GM21737 (cell line): ENCODE measurements around the gene WNK2.

Experiments used
- ATAC-seq: cut with Tn5 transposase; IDR thresholded peaks from one replicate; pipeline ENCODE4 v1.9.1; 2021; ENCODE audit warnings: mild to moderate bottlenecking, moderate library complexity; ENCODE audit not compliant: unreplicated experiment

The WNK2 gene

DNA sequence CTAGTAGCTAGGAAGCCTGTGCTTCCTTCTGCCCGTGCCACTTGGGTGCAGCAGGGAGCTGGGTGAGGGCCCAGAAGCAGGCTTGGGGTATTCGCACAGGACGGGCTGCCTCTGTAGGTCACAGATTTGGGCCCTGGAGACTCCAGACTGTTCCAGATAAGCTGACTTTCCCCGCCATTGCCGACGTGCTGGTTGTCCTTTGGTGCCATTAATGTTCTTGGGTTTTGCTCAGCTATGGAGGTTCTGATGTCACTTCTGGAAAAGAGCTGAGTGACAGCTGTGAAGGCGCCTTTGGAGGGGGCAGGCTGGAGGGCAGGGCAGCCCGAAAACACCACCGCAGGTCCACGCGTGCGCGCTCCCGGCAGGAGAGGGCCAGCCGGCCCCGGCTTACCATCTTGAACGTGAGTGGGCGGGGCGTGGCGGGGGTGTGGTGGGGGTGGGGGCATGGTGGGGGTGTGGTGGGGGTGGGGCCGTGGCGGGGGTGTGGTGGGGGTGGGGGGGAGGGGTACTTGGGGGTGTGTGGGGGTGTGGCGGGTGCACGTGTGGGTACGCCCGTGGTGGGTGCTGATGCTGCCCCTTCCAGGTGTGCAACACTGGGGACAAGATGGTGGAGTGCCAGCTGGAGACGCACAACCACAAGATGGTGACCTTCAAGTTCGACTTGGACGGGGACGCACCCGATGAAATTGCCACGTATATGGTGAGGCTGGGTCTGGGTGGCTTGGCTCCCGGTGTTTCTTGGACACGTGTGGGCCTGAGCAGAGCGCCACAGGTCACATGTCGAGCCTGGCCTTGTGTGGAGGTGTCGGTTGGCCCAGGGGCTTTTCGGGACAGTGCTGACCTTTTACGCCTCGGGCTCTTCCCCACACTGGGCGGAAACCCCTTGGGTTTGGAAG, 79.6 kb downstream of the WNK2 start:
- ATAC-seq: no peak

- no peak for ATAC-seq
Observed at GRCh38 chr9:93264338-93265125, 80.6 kb downstream of the WNK2 start.

DNA sequence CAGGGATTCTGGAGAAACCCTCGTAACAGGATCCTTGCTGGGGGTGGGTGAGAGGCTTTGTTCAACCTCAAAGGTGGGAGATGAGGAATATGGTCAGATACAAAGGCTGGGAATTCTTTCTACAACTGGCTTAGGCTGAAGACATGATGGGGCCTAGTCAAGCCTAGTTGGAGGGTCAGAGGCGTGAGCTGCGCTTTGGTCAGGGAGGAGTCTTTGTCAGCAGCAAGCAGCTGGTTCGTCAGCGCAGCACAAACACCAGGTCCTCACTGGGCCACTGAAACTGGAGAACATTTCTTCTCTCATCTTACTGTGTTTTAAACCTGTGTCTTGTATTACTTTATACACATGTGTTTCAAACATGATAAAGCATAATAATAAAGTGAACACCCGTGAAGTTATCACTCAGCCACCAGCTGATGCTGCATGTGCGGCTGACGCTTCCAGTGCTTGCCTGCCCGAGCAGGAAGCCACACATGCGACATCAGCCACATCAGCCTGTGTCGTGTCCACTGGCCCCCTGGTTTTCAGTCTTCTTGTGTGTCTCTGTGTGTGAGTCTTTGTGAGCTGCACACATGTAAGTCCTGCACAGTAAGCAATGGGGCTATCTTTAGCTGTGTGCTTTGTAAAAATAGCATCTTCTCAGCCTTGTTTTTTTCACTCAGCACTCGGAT, 81.5 kb downstream of the WNK2 start:
- no peak for ATAC-seq

DNA sequence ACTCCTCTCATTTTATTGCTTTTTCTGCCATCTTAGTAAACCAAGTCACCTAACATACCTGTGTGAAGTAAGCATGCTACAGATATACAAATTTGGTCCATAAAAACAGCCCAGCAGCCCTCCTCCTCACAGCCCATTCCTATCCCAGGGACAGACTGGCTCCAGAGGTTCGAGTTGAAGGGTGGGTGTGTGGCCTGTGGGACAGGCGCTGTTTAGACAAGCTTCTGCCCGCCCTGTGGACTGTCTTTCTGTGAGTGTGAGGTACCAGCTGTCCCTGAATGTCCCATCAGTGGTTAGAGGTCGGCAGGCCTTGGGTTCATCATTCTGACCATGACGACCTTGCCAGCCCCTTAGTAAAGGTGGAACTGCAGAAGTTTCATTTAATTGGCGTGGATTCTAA, 82.0 kb downstream of the WNK2 start:
- ATAC-seq: no peak

DNA sequence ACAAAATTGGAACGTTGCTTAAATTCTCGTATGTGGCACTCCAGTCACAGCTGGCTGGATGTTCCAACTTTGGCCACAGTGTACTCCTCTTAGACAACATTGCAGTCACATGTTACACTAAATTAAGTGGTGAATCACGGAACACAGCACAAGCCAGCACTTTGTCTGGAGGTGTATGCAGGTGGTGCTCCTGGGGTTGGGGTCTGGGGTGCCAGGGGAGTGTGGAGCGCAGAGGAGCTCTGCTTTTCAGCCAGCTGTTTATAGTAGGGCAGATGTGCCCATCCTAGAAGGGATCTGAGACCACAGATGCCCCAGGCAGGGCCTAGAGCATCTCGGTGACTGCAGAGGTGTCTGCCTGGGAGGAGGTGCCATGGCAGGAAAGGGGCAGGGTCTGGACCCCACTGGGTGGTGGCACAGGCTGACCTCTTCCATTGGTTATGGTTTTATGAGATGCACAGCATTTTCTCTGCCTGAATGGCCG, 82.6 kb downstream of the WNK2 start:
- ATAC-seq: no peak

- ATAC-seq: no peak
Observed at GRCh38 chr9:93267091-93267541, 83.2 kb downstream of the WNK2 start.

DNA sequence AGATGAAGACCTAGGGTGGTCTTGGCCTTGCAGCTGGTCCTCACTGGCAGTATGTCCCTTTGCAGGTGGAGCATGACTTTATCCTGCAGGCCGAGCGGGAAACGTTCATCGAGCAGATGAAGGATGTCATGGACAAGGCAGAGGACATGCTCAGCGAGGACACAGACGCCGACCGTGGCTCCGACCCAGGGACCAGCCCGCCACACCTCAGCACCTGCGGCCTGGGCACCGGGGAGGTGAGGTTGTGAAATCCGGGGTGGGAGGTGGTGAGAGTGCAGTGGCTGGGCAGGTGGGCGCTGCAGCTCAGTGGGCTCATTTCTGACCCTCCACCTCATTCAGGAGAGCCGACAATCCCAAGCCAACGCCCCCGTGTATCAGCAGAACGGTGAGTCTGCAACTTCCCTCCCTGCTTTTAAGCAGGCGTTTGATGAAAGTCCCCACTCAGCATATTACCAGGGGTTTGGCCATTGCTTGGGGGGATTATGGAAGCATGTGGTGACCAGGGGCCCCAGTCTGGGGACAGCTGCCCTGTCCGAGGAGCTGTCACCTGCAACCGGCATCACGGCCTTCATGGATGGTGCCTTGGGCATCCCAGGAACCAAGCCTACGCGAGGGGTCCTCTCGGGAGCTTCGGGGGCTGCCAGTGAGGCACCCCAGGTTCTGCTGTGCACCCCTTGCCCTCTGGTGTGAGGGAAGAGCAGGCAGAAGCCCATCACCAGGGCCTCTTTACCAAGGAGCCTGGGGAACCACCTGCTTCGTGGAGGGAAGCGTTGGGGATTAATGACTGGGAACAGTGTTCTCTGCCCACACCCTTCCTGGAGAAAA, 84.0 kb downstream of the WNK2 start:
- ATAC-seq: no peak

GRCh38 chr9:93268551-93269314, 84.8 kb downstream of the WNK2 start:
- no peak for ATAC-seq

DNA sequence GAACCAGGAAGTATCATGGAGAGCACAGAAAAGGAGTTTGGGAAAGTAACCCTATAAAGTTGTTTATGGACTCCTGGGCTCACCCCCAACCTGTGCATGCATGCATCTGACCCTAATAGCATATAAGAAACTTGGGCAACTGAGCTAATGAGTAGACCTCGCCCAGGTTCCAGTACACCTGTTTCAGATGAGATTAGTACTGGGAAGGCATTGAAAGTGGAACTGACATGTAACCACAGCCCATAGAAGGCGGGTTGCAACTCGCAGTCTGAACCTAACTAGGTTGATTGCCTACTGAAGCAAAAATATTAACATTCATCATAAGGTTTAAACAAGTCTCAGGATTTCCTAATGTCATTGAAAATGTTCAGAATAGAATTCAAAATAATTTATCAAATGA, 87.0 kb downstream of the WNK2 start:
- no peak for ATAC-seq

DNA sequence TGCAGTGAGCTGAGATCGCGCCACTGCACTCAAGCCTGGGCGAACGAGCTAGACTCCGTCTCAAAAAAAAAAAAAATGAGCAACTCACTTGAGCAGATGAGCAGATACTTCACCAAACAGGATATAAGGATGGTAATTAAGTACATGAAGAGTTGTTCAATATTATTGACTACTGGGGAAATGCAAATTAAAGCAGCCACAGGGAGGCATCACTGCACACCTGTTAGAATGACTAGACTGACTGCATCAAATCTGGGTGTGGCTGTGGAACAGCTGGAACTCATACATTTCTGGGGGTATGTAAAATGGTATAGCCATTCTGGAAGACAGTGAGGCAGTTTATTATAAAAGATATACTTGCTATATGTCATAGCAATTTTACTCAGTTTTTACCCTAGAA, 93.0 kb downstream of the WNK2 start:
- no peak for ATAC-seq

DNA sequence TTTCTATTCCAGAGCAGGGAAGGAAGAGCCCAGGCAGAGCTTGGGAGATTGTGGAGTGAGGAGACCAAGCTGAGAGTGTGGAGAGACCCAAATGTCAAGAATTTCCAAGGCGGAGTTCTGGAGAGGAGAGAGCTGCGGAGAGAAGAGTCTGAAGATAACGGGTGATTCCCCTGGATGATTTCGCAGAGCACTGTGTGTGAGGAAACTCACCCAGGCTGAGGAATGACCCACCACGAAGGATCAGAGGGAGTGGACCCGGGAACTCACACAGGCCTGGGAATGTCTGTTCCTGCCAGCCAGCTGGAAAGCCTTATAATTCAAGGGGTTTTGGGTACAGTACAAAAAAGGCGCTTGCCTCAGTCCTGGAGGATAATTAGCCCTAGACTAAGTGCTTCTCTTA, 94.2 kb downstream of the WNK2 start:
- ATAC-seq: no peak

DNA sequence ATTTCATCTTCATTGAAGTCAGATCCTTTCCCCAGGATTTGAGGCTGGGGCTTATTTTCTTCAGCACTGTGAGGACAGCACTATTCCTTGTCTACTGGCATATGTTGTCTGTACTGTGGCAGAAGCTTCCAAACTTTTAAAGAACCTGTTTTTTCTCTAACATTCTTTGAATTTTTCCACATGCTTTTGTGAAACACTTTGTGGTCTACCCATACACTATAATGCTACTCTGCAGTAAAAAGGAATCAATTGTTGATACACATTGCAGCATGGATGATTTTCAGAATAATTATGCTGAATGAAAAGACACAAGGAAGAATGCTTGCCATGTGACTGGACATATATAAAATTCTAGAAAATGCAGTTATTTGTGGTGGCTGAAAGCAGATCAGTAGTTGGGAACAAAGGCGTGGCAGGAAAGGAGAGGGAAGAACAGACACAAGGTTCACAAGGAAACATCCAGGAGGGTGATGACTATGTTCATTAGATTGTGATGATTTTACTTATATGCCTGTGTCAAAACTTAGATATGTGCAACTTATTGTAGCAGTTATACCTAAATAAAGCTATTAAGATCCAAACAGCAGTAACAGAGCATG, 96.8 kb downstream of the WNK2 start:
- ATAC-seq: no peak

DNA sequence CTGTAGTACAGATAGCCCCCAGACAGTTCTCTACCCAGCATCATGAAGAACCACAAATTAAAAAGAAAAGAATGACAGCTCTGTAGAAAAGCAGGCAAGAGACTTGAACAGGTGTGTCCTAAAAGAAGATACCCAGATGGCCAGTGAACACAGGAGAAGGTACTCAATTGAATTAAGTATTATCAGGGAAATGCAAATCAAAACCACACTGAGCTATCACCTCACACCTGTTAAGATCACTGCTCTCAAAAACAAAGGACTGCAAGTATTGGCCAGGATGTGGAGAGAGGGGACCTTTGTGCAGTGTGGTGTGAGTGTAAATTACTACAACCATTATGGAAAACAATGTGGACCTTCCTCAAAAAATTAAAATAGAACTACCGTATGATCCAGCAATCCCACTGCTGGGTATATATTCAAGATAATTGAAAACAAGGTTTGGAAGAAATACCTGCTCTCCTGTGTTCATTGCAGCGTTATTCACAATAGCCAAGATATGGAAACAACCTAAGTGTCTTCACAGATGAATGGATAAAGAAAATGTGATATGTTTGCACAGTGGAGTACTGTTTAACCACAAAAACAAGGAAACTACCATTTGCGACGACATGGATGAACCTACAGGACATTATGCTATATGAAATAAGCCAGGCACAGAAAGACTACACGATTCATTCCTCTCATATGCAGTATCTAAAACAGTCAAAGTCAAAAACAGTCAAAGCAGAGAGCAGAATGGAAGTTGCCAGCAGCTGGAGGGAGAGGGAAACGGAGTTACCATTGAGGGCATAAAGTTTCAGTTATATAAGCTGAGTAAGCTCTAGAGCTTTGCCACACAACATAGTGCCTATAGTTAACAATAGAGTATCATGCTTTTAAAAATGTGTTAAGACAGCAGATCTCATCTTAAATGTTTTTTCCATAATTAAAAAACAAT, 102.6 kb downstream of the WNK2 start:
- ATAC-seq: no peak

DNA sequence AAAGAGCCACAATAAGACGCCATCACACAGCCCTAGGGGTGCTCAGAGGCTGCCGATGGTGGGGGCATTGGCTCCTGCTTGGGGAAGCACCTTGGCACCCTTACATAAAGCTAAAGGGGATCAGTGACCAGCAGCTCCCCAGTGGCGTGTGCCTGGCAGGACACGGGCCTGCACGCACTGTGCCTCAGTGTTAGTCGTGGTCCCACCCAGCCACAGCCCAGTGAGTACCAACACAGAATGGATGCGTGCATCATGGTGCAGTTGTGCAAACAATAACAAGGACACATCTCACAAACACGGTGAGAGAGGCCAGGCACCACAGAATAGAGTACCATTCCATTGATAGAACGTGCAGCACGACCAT, 103.2 kb downstream of the WNK2 start:
- no peak for ATAC-seq

- no peak for ATAC-seq
Observed at GRCh38 chr9:93287593-93287992, 103.7 kb downstream of the WNK2 start.

- no peak for ATAC-seq
Observed at GRCh38 chr9:93288341-93288740, 104.4 kb downstream of the WNK2 start.

GRCh38 chr9:93288891-93289883, 105.2 kb downstream of the WNK2 start:
- ATAC-seq: no peak
